Parathyroid adenoma (tissue), 2 donors: Measurements from ENCODE around the gene C2orf74.

Source experiments
- H2AFZ ChIP-seq: fragments of 300-600 bp; sonication (generic); one replicate; pipeline ENCODE4 v1.7.0; 2017; ENCODE audit warnings: antibody characterized with exemption, mild to moderate bottlenecking
- H3K27ac ChIP-seq: fragments of 300-600 bp; sonication (generic); one replicate; pipeline ENCODE4 v1.7.0; 2017
- H3K27me3 ChIP-seq: fragments of 300-600 bp; sonication (generic); one replicate; pipeline ENCODE4 v1.7.0; 2017; ENCODE audit warnings: low read length; ENCODE audit not compliant: control insufficient read depth, insufficient read depth
- H3K36me3 ChIP-seq: fragments of 300-600 bp; sonication (generic); one replicate; pipeline ENCODE4 v1.7.0; 2017; ENCODE audit warnings: low read length; ENCODE audit not compliant: control insufficient read depth, insufficient read depth
- H3K4me1 ChIP-seq: fragments of 300-600 bp; sonication (generic); one replicate; pipeline ENCODE4 v1.7.0; 2017; ENCODE audit warnings: control low read depth
- H3K4me2 ChIP-seq: fragments of 300-600 bp; sonication (generic); one replicate; pipeline ENCODE4 v1.7.0; 2017; ENCODE audit warnings: low read length
- H3K4me3 ChIP-seq: fragments of 300-600 bp; sonication (generic); one replicate; pipeline ENCODE4 v1.7.0; 2017; ENCODE audit warnings: low read depth, low read length
- H3K79me2 ChIP-seq: fragments of 300-600 bp; sonication (generic); one replicate; pipeline ENCODE4 v1.7.0; 2017; ENCODE audit warnings: control low read depth
- H3K9ac ChIP-seq: fragments of 300-600 bp; sonication (generic); one replicate; pipeline ENCODE4 v1.7.0; 2017; ENCODE audit warnings: mild to moderate bottlenecking
- H3K9me3 ChIP-seq: fragments of 300-600 bp; sonication (generic); one replicate; pipeline ENCODE4 v1.7.0; 2017; ENCODE audit warnings: low read length; ENCODE audit not compliant: control insufficient read depth
- CTCF ChIP-seq: fragments of 300-600 bp; sonication (generic); IDR thresholded peaks from one replicate; pipeline ENCODE4 v1.7.0; 2017; ENCODE audit warnings: antibody characterized with exemption, mild to moderate bottlenecking
- donor health status: primary hyperparathyroidism.

C2orf74 gene

DNA sequence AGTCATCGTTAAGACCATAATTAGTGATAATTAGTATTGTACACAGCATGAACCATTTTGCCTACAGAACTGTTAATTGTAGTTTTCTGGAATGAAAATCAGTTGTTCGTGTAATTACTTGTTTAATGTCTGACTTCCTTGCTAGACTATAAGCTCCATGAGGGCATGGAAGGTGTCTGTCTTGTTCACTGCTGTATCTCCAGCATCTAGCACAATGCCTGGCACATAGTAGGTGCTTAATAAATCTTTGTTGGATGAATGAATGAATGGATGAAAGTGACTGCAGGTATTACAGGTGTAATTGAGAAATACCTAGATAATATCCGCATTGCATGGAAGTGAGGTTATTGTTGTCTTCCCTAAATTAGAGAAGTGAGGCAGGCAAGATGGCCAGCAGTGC lies 21.8 kb downstream of the C2orf74 start:
- Histone ChIP-seq H3K27ac (no peak overlapping the region), H3K9me3 (no peaks in the 10 kb centered on the region), H3K9ac (no peak overlapping the region), H2AFZ (no peak overlapping the region), H3K36me3 (no peaks in the 10 kb centered on the region), H3K4me1 (peaks cover 23% of the 10 kb centered on the region), H3K4me2 (no peak overlapping the region), H3K27me3 (no peaks in the 10 kb centered on the region), H3K4me3 (no peak overlapping the region), H3K79me2 (peaks cover 4% of the 10 kb centered on the region)
- TF ChIP-seq CTCF = no peak

DNA sequence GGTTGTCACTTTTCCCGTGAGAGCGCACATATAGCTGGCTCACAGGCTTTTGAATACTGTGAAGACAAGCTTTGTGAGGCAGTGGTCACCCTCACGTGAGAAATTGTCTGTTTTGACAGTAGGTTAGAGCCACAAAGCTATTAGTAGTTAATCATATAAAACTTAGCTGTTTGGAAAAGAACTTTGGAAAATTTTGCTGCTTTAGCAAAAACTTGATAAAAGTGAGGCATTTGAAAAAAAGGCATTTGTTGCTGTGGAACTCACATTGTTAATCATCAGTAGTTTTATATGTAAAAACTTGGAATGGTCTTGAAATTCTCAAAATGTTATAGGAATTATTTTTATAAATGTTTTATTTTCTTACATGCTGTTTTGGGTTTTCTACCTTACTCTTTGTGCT lies 22.3 kb downstream of the C2orf74 start:
- Histone ChIP-seq H3K36me3 (no peaks in the 10 kb centered on the region), H3K4me1 (peaks cover 22% of the 10 kb centered on the region), H2AFZ (no peak overlapping the region)

DNA sequence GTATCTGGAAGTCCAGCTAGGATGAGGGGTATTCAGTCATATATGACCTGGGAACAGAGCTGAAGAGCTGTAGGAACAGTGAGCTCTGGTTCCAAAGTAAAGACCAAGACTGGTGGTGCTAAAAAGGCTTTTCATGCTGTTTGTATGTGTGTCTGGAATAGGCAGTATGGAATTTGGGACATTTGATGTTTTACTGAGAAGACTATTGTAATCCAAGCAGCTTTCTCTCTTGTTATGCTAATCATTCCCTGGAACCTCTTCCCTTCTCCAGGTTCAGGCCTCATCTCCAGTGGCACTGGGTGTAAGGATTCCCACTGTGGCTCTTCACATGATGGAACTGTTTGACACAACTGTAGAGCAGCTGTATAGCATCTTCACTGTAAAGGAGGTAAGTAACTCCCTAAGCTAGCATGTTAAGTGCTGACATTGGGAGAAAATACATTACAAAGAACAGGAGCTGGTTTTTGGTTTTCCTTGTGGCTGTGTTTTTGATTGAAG lies 23.3 kb downstream of the C2orf74 start:
- no peak overlapping the region for H3K4me3 ChIP-seq
- H3K9me3 ChIP-seq = no peaks in the 10 kb centered on the region
- H3K27me3 ChIP-seq = no peaks in the 10 kb centered on the region
- H2AFZ ChIP-seq = no peak overlapping the region
- no peak overlapping the region for H3K4me2 ChIP-seq
- H3K4me1 ChIP-seq = peaks cover 16% of the 10 kb centered on the region
- no peak overlapping the region for H3K27ac ChIP-seq
- no peak for TF ChIP-seq CTCF
- H3K36me3 ChIP-seq = no peaks in the 10 kb centered on the region
- H3K9ac ChIP-seq = no peak overlapping the region
- H3K79me2 ChIP-seq = peaks cover 2% of the 10 kb centered on the region

More for the DNA sequence above, 22.3 kb downstream of the C2orf74 start:
- Histone ChIP-seq H3K27ac (no peak overlapping the region), H3K9ac (no peak overlapping the region), H3K4me3 (no peak overlapping the region), H3K4me2 (no peak overlapping the region), H3K9me3 (no peaks in the 10 kb centered on the region), H3K79me2 (peaks cover 2% of the 10 kb centered on the region), H3K27me3 (no peaks in the 10 kb centered on the region)
- TF ChIP-seq CTCF = no peak

- Histone ChIP-seq H3K4me3 (no peak overlapping the region), H3K4me2 (no peak overlapping the region), H3K9ac (no peak overlapping the region), H3K9me3 (no peaks in the 10 kb centered on the region), H3K27ac (no peak overlapping the region), H2AFZ (no peak overlapping the region), H3K79me2 (no peaks in the 10 kb centered on the region), H3K36me3 (no peaks in the 10 kb centered on the region), H3K4me1 (no peaks in the 10 kb centered on the region), H3K27me3 (no peaks in the 10 kb centered on the region)
- TF ChIP-seq CTCF = no peak
These were observed 25.1 kb downstream of the C2orf74 start for GRCh38 chr2:61187085-61187484.
